LNCaP clone FGC (cell line): ENCODE results near the gene WIPF2.
A peak's percentile ranks its signal among the peaks of the same experiment; 100 is the strongest.

Experiments
- DNase-seq: peaks from one replicate; pipeline ENCODE4 v3.0.0-alpha.2; 2011; ENCODE audit warnings: low read depth
- H3K4me3 ChIP-seq: 2 replicates; pipeline ENCODE4 v1.5.1; 2011; ENCODE audit warnings: mild to moderate bottlenecking, low read depth, low read length, control low read depth
- TF ChIP-seq, protein P1 (sequence below): IDR thresholded peaks from 2 replicates; pipeline ENCODE4 v1.5.1; 2012; ENCODE audit warnings: mild to moderate bottlenecking; ENCODE audit not compliant: control insufficient read depth, insufficient read depth; ENCODE audit errors: extremely low read depth

Gene WIPF2

DNA sequence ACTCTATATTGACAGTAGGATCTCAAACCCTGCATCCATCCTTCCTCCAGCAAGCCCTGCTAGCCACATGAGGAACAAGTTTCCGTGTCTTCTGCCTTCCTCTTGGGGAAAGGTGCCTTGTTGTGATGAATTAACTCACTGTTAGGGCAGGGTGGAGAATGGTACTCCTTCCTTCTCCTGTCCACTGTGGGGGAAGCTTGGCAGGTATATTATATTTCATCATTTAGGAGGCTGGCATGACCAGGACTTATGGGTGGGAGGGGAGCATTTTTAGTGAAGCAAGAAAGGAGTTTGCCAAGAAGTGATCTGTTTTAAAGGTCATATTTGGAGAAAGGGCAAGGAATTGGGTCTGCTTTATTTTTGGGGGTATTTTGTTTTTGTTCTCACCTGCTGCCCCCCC is 59.3 kb downstream of the WIPF2 start:
- TF ChIP-seq, protein P1, sequence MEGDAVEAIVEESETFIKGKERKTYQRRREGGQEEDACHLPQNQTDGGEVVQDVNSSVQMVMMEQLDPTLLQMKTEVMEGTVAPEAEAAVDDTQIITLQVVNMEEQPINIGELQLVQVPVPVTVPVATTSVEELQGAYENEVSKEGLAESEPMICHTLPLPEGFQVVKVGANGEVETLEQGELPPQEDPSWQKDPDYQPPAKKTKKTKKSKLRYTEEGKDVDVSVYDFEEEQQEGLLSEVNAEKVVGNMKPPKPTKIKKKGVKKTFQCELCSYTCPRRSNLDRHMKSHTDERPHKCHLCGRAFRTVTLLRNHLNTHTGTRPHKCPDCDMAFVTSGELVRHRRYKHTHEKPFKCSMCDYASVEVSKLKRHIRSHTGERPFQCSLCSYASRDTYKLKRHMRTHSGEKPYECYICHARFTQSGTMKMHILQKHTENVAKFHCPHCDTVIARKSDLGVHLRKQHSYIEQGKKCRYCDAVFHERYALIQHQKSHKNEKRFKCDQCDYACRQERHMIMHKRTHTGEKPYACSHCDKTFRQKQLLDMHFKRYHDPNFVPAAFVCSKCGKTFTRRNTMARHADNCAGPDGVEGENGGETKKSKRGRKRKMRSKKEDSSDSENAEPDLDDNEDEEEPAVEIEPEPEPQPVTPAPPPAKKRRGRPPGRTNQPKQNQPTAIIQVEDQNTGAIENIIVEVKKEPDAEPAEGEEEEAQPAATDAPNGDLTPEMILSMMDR = no peak
- DNase-seq = no peak

DNA sequence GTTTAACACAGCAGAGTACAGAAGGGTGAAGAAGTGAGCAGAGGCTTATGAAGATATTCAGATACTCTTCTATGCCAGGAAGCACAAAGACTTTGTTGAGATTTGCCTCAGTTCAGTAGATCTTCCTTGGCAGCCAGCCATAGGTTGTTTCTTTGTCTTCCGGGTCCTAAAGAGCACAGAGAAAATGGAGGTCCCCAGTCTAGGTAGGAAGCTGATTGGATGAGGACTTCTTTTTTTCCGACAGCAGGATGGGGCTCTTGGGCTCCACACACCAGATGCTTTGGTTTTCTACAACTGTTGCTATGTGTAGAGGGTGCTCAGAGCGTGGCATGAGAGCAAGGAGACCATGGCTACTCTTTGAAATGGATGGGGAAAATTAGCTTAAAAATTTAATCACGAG is 60.3 kb downstream of the WIPF2 start:
- DNase-seq = no peak
- TF ChIP-seq, protein P1 = no peak
- no peak overlapping the region for H3K4me3 ChIP-seq

More for the DNA sequence above, 59.3 kb downstream of the WIPF2 start:
- no peak overlapping the region for H3K4me3 ChIP-seq

DNA sequence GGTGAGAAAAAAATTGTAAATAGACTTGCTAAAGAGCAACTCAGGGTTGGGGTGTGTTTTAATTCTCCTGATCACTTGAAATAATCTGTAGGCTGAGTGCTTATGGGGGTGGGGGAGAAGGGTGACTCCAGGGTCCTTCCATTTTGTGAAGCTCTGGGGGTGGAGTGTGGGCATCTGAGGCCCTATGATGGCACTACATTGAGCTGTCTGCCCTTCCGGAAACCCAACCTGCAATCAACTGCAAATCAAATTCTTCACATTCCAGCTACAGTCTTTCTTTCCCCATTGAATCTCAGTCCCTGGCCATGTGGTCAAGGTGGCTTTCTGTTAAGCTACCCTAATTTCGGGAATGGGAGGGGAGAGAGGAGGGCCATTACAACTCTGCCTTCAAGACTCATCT is 62.6 kb downstream of the WIPF2 start:
- TF ChIP-seq, protein P1 = no peak
- no peak overlapping the region for H3K4me3 ChIP-seq
- DNase-seq = no peak

DNA sequence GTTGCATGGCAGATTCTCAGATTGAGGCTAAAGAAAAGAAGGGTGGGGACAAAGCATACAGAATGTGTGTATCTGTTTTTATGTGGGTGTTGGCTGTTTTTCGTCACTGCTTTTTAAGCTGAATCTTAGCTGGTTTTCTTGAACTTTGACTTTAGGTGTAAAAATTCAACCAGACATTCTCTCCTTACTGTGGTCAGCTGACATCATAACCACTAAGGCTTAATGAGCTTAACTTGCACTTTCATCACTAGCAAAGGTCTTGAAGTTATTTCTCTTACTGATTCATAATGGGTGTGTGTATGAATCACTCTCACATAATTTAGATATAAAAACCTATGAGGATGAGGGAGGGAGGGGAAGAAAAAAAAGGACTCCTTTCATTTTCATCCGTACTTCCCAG is 64.6 kb downstream of the WIPF2 start:
- TF ChIP-seq, protein P1 = no peak
- H3K4me3 ChIP-seq = no peak overlapping the region
- DNase-seq = no peak

DNA sequence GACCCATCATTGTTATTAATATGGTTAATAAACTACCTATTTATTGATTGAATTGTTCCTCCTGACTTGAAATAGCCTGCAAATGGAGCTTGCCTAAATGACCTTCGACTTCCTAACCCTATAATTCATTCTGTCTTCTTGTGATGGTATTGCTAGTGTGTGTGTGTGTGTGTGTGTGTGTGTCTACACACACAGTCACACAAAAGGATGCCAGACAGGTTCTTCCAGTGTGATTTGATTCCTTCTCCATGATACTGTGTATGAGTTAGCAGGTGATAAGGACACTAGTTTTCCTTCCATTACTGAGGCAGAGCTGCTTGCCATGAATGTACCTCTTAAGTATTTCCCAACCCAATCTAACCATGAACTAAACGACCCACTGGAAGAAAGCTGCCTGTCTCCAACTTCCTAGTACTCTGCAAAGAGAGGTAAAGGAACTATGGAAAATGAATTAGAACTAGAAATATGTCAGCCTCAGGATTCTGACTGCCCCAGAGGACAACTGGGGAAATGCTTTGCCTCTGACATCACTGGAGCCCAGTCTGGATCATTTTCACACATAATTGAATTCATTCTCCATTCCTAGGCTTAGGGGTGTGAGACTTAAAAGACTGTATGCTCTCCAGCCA is 65.1 kb downstream of the WIPF2 start:
- peak; percentile 75 for DNase-seq
- TF ChIP-seq, protein P1 = no peak
- H3K4me3 ChIP-seq = no peak overlapping the region

DNA sequence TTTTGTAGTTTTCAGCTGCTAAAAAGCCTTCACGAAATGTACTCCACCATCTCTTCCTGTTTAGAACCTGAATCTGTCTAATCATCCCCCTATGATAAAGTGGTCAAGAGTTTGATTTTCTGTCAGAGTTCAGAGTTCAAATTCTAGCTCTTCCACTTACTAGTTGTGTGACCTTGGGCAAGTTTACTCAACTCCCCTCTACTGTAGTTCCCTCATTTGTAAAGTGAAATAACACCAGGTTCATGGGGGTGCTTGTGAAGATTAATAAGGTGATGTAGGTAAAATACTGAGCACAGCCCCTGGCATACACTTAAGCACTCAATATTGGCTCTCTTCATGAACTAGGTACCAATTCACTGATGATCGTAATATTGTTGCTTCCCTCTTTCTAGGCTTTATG is 67.4 kb downstream of the WIPF2 start:
- no peak for DNase-seq
- H3K4me3 ChIP-seq = no peak overlapping the region
- TF ChIP-seq, protein P1 = no peak

DNA sequence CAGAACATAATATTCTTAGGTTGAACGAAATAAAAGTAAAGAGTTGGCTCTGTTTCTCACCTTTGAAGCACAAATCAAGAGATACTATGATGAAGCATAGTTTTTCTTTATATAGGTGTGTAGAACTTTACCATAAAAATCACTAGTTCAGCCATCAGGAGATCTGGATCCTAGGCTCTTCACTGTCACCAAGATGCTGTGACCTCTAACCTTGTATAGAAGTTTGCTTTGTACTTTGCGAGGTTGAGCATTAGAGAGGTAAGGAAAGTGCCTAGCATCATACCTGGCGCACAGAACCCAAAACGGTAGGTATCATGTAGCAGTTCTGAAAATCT is 68.0 kb downstream of the WIPF2 start:
- no peak for DNase-seq
- TF ChIP-seq, protein P1 = no peak
- peak overlapping the region; percentile 11; the same call in 1 of the 2 replicates for H3K4me3 ChIP-seq
